Measurements from ENCODE around the gene ANKRD33.

Gene ANKRD33

DNA sequence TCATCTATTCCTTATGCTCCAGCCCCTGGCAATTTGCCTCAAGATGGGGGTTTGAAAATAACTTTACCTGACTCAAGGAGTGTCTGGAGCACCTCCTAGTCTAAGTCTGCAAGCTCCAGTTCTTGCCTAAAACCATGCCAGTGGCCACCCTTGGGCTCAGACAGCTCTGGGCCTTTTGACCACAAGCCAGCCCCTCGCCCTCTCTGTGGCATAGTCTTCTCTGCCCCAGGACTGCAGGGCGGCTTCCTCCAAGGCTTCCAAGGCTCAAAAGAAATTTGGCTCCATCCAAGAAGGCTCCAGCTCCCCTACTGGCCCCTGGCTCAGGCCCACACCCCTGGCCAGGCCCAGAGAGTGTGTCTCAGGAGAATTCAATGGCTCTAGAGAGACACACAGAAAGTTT lies 34.2 kb downstream of the ANKRD33 start:
- no peak for DNase-seq

DNA sequence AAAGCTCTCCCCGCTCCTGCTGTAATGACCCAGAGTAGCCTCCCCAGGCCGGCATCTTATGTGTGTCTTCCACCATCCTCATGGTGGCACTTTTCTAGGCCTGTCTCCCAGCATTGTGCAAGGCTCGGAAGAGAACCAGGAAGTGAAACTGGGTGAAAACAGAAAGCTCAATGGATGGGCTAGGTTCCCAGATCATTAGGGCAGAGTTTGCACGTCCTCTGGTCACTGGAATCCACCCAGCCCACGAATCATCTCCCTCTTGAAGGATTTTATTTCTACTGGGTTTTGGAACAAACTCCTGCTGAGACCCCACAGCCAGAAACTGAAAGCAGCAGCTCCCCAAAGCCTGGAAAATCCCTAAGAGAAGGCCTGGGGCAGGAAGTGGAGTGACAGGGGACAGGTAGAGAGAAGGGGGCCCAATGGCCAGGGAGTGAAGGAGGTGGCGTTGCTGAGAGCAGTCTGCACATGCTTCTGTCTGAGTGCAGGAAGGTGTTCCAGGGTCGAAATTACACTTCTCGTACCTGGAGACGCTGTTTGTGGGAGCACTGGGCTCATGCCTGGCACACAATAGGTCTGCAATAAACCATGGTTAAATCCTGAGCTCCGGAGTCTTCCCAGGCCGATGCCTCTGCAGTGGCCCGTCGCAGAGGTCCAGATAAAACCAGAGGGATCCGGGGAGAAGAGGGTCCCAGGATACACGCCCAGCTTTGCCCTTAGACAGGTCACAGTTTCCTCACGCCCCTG lies 35.0 kb downstream of the ANKRD33 start:
- DNase-seq, result no peak

DNA sequence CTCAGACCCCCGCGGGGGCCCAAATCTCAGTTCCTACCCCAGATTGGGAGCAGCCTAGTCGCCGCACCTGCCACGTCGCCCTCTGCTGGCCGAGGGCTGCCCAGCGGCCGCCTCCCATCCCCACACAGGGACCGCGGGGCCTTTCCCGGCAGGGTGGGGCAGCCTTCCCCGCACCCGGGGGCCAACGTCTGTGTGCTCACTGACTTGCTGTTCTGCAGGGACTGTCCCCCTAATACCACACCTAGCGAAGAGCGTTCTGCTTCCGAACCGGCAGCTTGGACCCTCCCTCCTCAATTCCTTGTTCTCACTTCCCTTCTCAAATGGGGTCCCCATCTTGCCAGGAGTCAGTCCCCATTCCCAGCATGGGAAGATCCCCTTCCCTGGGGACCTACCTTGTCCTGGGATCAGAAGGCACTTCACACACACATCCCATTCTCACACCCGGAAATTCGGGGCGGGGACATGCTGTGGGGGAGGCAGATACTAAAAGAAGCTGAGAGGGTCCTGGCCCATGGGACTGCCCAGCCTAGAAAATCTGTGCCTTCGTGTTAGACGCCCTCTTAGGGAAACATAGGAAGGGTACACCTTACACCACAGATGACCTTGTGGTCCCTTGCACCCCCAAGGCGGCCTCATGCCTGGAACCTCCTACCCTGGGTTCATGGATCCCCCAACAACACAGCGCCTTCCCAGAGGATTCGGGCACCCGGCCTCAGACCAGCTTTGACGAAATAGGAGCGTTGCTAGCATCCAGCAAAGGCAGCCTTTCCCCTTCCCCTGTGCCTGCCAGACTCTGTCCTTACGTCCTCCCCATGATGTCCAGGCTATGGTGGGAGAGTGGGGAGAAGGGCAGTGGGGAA lies 35.8 kb downstream of the ANKRD33 start:
- DNase-seq, result peak; percentile 64

DNA sequence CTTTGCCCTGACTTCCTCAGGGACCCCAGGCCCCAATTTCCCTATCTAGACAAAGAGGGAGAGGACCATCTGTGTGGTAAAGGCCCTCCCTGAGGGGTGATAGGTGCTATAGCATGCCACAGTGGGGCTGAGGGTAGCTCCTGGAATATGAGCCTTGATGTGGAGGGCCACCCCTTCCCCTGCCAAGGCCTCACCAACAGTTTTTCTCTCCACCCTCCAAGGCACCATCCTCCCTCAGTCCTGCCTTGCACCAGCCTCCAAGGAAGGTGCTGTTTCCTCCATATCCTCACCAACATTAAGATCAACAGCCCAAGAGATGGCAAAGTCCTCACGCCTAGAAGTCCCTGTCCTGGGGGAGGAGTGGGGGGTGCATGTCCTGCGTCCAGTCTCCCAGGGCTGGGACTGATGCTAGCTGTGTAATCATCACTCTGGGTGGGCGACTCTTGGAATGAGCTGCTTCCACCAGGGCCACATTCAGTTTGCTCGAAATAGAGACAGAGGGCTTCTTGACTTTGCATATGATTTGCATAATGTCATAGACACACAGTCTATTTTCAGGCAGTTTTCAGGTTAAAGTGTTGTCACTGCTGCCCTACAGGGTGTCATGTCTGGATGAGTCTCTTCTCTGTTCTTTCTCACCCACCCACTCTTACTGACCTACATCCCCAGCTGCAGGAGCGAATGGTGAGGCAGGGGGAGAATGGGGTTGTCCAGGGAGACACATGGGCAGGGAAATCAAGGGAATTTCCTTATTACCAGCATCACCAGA lies 36.8 kb downstream of the ANKRD33 start:
- no peak for DNase-seq

DNA sequence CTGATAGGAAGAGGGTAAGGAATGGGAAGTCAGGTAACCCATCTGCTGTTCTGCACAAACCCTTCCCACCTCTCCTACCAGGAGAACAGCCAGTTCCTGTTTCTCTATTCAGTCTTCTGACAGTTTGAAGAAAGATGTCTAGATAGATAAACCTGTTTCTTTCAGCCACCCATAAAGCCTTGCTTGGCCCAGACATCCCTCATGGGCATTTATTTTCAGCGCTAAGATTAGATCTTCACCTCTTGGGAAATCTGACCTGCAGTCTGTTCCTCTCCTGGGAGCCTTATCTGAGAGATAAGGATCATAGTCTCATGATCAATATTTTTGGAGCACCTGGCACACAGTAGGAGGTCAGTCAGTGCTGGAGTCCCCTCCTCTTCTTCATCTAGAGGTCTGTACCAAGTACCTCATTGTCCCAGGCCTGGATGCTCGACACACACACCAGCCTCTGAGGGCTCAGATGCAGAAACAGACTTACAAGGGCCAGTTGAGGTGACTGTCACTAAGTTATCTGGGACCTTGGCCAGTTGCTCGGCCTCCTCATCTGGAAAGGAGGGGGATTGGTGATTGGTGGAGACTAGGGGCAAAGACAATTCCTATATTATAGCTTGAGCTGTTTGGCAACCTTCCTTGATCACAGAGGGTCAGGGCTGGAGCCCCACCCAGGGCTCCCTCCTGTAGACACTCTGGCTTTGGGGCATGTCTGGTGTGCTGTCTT lies 37.6 kb downstream of the ANKRD33 start:
- DNase-seq, result peak; percentile 56

DNA sequence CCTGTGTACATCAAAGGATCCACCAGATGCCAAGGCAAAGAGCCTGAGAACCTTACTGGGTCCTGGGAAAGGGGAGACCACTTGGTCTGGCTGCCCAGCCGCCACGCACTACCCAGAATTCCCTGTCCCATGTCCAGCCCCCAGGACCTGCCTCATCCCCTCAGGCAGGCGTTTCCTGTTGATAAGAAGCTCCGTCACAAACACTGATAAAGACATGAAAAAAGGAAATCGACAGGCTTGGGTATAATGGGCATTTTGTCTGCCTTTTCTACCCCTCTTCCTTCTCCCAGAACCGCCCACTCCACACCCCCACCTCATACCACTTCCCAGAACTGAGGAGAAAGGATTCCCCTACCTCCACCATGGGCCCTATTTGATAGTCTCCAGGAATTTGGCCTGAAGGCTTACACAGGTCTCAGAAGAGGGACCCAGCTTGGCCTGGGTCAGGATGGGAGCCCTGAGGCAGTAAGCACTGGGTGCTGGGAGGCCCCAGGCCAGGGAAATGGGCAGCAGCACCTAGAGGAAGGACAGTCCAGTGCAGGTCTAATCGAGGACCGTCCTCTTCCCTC lies 38.2 kb downstream of the ANKRD33 start:
- peak; percentile 91 for DNase-seq

DNA sequence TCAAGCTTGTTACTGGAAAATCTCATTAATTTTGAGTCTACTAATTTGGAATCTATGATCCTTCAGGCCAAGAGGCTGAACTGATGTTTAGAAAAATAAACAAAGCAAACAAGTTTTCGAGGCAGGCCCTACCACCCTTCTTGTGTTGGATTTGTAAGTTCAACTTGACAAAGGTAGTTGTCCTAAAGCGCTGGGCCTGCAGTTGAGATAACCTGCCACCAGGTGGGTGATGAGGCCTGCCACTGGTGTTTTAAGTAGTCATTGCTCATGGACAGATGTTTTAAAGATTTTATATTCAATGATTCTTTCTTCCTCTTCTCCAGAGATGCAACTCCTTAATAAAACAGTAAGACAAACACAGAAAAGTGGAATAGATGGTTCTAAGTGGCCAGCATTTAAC lies 38.8 kb downstream of the ANKRD33 start:
- DNase-seq, result peak; percentile 84

DNA sequence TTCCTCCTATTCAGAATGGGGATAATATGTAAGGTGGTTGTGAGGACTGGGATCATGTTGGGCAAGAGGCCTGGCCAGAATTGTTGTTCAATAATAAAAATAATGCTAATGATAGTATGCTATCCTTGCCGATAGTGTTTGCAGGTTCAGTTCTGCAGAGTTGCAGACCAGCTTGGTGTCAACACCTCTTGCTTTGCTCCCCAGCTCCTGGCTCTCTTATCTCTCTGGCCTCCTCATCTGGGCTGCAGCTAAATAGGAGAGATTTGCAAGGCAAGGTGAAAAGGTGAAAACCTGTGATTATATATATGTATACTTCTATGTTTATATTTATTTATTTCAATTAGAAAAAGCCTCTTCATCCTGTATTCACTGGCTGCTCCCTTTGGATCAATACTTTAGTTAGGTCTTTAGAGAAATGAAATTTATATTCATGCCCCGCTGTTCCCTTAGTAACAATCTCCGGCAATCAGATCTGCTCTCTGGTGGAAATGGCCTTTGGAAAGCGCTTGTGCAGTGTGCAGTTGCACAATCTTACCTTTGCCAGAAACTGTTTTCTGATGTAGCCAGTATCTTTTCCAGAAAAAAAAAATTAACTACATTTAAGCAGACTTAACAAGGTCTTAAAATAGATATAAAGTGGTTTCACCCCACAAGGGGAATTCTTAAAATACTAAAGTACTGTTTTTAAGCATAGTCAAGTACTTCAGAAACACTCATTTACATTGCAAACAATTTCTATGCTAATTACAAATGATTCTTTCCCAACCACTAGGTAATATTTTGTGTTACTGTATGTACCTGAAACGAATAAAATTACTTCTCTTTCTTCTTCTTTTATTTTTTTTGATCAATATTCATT lies 44.5 kb downstream of the ANKRD33 start:
- no peak for DNase-seq

DNA sequence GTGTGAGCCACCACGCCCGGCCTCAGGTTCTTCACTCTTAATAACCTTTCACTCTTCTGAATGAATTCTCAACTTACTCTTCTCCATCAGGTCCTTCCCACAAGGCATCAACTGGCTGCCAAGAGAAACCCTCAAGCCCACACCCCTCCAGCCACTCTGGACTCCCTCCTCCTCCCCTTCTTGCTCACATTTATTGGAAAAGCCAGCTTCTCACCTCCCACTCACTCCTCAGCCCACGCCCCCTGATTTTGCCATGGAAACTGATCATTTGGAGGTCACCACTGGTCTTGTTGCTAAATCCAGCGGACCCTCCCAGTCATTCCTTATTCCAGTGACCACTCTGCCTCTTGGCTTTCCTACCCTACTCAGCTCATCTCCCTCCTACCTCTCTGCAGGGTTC lies 46.2 kb downstream of the ANKRD33 start:
- DNase-seq, result no peak

DNA sequence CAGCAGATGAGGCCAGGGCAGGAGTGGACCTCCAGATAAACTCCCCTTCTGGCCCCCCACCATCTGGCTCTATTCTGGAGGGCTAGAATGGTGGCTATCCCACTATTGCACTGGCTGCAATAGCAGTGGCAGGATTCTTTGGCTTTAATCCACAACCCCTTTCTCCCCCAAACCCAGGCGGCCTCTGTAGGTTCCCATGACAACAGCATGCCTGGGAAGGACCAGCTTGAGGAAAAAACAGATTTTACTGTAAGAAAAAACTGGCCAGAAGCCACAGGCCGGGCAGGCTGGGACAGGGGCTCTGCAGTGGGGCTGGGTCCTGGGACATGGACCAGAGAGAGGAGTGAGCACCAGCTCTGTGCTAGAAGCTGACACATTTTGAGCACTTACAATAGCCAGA lies 50.0 kb downstream of the ANKRD33 start:
- no peak for DNase-seq

DNA sequence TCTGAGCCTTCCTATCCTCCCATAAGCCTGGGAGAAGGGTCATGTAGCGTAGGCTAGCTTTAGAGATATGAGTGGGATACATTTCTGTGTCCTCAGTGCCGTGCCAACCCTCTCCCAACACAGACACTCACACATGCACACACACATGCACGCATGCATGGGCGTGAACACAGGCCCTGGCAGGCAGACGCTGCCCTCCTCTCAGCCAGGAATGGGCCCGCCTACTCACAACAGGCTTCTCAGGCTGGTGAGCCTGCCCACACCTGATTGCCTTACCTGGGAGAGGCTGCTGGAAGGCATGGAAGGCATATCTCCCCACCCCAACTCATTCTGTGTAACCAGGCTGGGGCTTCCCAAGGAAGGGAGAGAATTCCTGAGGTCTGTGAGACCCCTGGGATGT lies 50.8 kb downstream of the ANKRD33 start:
- DNase-seq, result no peak

DNA sequence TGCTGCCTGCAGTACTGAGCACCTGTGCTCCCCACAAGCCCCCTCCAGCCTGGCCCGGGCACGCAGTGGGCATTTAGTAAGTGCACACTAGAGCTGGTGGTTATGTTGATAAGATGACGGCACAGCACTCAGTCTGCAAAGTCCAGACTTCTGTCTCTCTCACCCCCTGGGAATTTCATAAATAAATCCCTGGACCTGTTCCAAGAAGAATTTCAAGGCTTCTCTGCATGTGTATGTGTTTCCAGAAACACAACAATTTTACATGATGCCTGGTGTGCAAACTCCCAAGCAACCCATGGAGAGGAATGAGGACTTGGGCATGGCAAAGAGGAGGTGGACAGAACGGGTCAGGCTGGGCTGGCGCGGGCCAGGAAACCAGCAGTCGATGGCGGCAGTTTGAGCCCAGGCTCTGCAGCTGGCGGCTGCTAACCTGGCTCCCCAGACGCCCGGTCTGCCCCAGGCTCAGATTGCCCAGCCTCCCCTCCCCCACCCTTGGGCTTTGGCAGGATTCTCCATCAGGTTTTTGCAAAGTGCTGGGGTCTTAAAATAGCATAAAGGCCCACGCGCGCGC lies 53.2 kb downstream of the ANKRD33 start:
- no peak for DNase-seq

All from hematopoietic multipotent progenitor cell treated with erythropoietin and hydrocortisone succinate and interleukin-3 and kit ligand, for 4 days (in vitro differentiated cells).